Stimulated activated naive CD8-positive, alpha-beta T cell treated with anti-CD3 and anti-CD28 coated beads, Interleukin-15, amount 100 ng/mL, for 72 hours (primary cell): ENCODE results near the gene TBC1D14.
A peak's percentile ranks its signal among the peaks of the same experiment; 100 is the strongest.

ENCODE experiments used
- ATAC-seq: fragments of 150-1000 bp; cut with Tn5 transposase; 2 replicates; pipeline ENCODE4 v1.10.0; 2021; ENCODE audit warnings: mild to moderate bottlenecking, moderate library complexity
- DNase-seq, 2 donors: peaks; one replicate each; pipeline ENCODE4 v3.0.0; 2021 to 2022
- H3K27ac Mint-ChIP-seq, 2 donors: one replicate each; pipeline ENCODE4 v1.8.0; 2022; ENCODE audit warnings: mild to moderate bottlenecking in 2 of 2, mixed read lengths in 2 of 2, moderate library complexity in 2 of 2
- H3K27me3 Mint-ChIP-seq: one replicate; pipeline ENCODE4 v1.8.0; 2022; ENCODE audit warnings: mixed read lengths
- H3K4me1 Mint-ChIP-seq: one replicate; pipeline ENCODE4 v1.8.0; 2022; ENCODE audit warnings: mild to moderate bottlenecking, mixed read lengths
- H3K4me3 Mint-ChIP-seq, 2 donors: one replicate each; pipeline ENCODE4 v1.8.0; 2022; ENCODE audit warnings: mild to moderate bottlenecking in 2 of 2, mixed read lengths in 2 of 2, moderate library complexity in 1 of 2
- H3K9me3 Mint-ChIP-seq, 2 donors: one replicate each; pipeline ENCODE4 v1.8.0; 2022; ENCODE audit warnings: mixed read lengths in 2 of 2

TBC1D14 gene

DNA sequence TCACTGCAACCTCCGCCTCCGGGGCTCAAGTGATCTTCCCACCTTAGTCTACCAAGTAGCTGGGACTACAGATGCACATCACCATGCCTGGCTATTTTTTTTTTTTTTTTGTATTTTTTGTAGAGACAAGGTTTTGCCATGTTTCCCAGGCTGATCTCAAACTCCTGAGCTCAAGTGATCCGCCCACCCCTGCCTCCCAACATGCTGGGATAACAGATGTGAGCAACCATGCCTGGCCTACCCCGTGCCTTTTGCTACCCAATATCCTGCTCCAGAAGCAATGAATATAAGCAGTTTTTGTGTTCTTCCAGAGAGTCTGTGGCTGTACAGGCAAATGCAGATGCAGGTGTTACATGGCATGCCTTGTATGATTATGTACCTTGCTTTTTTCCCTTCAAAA lies 50.5 kb downstream of the TBC1D14 start:
- no peak for ATAC-seq
- no peak for DNase-seq
- no peak overlapping the region for H3K4me3 Mint-ChIP-seq
- no peak overlapping the region for H3K27ac Mint-ChIP-seq
- no peaks in the 10 kb centered on the region for H3K27me3 Mint-ChIP-seq
- H3K4me1 Mint-ChIP-seq = peaks cover 66% of the 10 kb centered on the region
- no peaks in the 10 kb centered on the region for H3K9me3 Mint-ChIP-seq

GRCh38 chr4:6960628-6961412 lies 51.2 kb downstream of the TBC1D14 start:
- Mint-ChIP-seq H3K9me3 (no peaks in the 10 kb centered on the region), H3K27ac (no peak overlapping the region), H3K27me3 (no peaks in the 10 kb centered on the region), H3K4me1 (peaks cover 72% of the 10 kb centered on the region), H3K4me3 (no peak overlapping the region)
- ATAC-seq = no peak
- DNase-seq = no peak

DNA sequence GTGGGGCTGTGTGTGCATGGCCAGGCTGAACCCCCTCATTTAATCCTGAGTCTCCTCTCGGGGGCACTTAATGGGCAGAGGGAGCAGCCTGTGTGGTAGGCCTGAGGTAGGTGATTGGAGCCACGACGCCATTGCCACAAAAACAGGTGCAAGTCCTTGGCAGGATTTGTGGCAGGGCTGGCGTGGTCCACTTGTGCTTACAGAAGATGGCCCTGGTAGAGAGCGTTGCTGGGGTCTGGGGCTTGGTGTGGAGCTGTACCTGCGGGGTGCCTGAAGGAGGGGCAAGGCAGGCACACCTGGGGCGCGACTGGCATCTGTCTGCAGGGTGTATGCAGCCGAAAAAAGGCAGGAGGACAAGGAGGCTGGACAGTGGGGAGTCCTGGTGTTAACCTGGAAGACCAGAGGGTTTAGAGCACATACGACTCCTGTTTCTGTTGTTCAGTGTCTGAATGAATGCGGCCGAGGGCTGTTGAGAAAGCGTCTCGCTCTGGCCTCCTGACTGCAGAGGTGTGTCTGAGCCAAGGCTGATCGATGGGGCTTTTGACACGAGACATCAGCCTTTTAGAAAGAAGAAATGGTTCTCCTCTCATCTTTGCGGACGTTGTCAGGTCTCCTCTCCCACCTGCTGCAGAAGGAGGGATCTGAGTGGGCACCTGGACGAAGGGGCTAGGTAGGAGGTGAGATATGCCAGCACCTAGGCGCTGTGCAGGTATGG lies 52.0 kb downstream of the TBC1D14 start:
- Mint-ChIP-seq H3K27me3 (no peaks in the 10 kb centered on the region), H3K27ac (peak overlapping the region in 1 of 2 donors; percentile 59), H3K4me1 (peaks cover 69% of the 10 kb centered on the region), H3K4me3 (no peak overlapping the region), H3K9me3 (no peaks in the 10 kb centered on the region)
- no peak for ATAC-seq
- no peak for DNase-seq

- H3K9me3 Mint-ChIP-seq = no peaks in the 10 kb centered on the region
- no peak overlapping the region for H3K4me3 Mint-ChIP-seq
- ATAC-seq = no peak
- peak overlapping the region; percentile 59 to 87 for H3K27ac Mint-ChIP-seq
- peaks cover 61% of the 10 kb centered on the region for H3K4me1 Mint-ChIP-seq
- DNase-seq = no peak
- H3K27me3 Mint-ChIP-seq = no peaks in the 10 kb centered on the region
These were observed 52.8 kb downstream of the TBC1D14 start for GRCh38 chr4:6962211-6963041.

DNA sequence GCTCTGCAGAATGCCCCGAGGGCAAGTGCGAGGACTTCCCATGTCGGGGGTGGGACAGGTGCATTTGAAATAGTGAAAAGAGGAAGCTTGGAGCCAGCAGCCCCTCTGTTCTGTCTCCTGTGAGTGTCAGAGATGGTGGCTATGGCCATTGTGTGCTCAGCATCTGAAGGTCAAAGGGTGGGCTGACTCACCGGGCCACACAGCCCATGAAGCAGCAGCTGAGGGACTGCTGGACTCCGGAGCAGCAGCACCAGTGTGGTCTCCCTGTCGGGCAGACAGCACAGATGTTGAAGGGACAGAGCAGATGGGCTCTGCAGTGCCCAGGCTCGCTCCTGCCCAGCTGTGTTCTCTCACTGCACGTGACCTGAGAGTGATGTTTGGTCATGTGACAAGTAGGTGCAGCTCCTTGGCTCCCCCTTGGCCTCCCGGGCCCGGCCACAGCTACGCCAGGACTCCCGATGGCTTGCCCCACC lies 53.5 kb downstream of the TBC1D14 start:
- Mint-ChIP-seq H3K4me3 (no peak overlapping the region), H3K27ac (peak overlapping the region in 1 of 2 donors; percentile 87), H3K4me1 (peaks cover 58% of the 10 kb centered on the region), H3K9me3 (no peaks in the 10 kb centered on the region), H3K27me3 (no peaks in the 10 kb centered on the region)
- no peak for ATAC-seq
- DNase-seq = no peak

DNA sequence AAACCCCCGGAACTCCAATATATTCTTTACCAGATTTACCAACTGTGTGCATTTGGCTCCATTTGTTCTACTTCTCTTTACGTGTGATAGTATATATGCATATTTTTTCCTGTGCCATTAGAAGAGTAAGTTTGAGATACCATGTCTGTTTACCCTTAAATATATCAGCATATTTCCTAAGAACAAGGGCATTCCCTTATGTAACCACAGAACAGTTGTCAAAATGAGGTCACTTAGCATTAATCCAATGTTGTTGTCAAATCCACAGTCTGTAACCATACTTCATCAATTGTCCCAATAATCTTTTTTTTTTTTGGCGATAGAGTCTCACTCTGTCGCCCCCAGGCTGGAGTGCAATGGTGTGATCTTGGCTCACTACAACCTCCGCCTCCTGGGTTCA lies 55.2 kb downstream of the TBC1D14 start:
- Mint-ChIP-seq H3K27ac (peak overlapping the region in 1 of 2 donors; percentile 11), H3K27me3 (no peaks in the 10 kb centered on the region), H3K9me3 (no peaks in the 10 kb centered on the region), H3K4me3 (peak overlapping the region in 1 of 2 donors; percentile 47), H3K4me1 (peaks cover 51% of the 10 kb centered on the region)
- DNase-seq (no peak), ATAC-seq (no peak)

DNA sequence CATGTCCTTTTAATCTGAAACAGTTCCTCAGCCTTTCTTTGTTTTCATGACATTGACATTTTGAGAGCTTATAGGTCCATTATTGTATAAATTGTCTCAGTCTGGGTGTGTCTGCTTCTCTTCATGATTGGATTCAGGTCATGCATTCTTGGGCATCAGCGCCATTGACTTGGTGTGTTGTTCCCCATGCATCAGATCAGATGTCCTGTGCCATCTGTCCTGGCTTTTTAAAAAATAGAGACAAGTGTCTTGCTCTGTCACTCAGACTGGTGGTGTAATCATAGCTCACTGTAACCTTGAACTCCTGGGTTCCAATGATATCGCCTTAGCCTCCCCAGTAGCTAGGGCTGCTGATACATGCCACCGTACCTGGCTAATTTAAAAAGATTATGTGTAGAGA lies 55.7 kb downstream of the TBC1D14 start:
- no peak for ATAC-seq
- H3K9me3 Mint-ChIP-seq = no peaks in the 10 kb centered on the region
- no peaks in the 10 kb centered on the region for H3K27me3 Mint-ChIP-seq
- no peak overlapping the region for H3K4me3 Mint-ChIP-seq
- no peak for DNase-seq
- peak overlapping the region in 1 of 2 donors; percentile 63 for H3K27ac Mint-ChIP-seq
- H3K4me1 Mint-ChIP-seq = peaks cover 51% of the 10 kb centered on the region

DNA sequence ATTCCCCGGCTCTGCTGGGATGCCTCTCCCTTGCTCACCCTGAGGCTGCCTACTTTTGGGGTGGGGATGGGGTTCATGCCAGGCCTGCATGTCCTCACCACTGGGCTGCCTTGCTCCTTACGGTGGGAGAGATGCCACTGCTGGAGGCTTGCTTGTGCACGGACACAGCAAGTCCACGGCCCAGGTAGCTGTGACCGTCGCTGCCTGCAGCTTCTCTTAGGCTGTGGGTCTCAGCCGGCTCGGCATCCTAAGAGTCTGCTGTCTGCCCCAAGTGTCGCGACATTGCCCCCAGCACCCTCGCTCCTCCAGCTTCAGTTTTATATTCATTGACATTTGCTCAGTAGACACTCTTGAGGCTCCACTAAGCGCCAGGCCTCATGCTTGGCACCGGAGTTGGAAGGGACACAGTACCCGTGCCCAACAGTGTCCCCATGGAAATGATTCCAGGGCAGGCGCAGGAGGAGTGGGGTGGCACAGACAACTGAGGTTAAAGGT lies 58.3 kb downstream of the TBC1D14 start:
- ATAC-seq (no peak), DNase-seq (no peak)
- no peak overlapping the region for H3K27ac Mint-ChIP-seq
- peaks cover 37% of the 10 kb centered on the region for H3K4me1 Mint-ChIP-seq
- H3K27me3 Mint-ChIP-seq = no peaks in the 10 kb centered on the region
- no peak overlapping the region for H3K4me3 Mint-ChIP-seq
- H3K9me3 Mint-ChIP-seq = no peaks in the 10 kb centered on the region

DNA sequence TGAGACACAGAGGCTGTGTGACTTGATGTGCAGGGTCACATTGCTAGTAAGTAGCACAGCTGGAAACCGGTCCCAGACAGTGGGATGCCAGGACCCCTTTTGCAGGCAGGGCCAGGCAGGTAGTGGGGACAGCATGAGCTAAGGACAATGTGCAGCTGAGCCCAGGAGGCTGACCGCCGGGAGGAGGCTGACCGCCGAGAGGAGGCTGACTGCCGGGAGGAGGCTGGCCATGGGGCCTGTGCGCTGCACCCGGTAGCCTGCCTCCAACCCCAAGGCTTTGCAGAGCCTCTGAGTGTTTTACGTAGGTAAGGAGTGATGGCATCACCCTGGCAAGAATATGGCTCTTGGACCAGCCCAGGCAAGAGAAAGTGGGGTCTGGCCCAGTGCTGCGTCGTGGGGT lies 58.9 kb downstream of the TBC1D14 start:
- Mint-ChIP-seq H3K27ac (no peak overlapping the region), H3K27me3 (no peaks in the 10 kb centered on the region), H3K9me3 (no peaks in the 10 kb centered on the region), H3K4me3 (no peak overlapping the region), H3K4me1 (peaks cover 31% of the 10 kb centered on the region)
- ATAC-seq = no peak
- no peak for DNase-seq

- DNase-seq (no peak), ATAC-seq (no peak)
- H3K27me3 Mint-ChIP-seq = no peaks in the 10 kb centered on the region
- peaks cover 24% of the 10 kb centered on the region for H3K4me1 Mint-ChIP-seq
- peak overlapping the region in 1 of 2 donors; percentile 60 for H3K27ac Mint-ChIP-seq
- H3K9me3 Mint-ChIP-seq = no peaks in the 10 kb centered on the region
- no peak overlapping the region for H3K4me3 Mint-ChIP-seq
These were observed 60.5 kb downstream of the TBC1D14 start for GRCh38 chr4:6969826-6970800.

- ATAC-seq = no peak
- no peaks in the 10 kb centered on the region for H3K9me3 Mint-ChIP-seq
- no peaks in the 10 kb centered on the region for H3K27me3 Mint-ChIP-seq
- no peak overlapping the region for H3K27ac Mint-ChIP-seq
- DNase-seq = no peak
- H3K4me3 Mint-ChIP-seq = no peak overlapping the region
- peaks cover 18% of the 10 kb centered on the region for H3K4me1 Mint-ChIP-seq
These were observed 62.1 kb downstream of the TBC1D14 start for GRCh38 chr4:6971536-6972374.

DNA sequence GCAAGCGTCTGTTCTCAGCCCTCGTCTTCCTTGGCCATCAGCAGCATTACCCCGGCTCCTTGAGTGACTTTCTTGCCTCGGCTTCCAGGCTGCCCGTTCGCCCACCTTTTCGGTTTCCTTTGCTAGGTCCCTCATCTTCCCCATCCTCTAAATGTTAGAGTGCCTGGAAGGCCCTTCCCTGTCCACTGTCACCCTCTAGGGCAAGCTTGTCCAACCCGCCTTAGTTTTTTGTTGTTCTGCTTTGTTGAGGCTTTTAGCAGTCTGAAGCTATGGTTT lies 62.7 kb downstream of the TBC1D14 start:
- Mint-ChIP-seq H3K27me3 (no peaks in the 10 kb centered on the region), H3K27ac (peak overlapping the region in 1 of 2 donors; percentile 51), H3K9me3 (no peaks in the 10 kb centered on the region), H3K4me3 (no peak overlapping the region), H3K4me1 (peaks cover 18% of the 10 kb centered on the region)
- no peak for DNase-seq
- ATAC-seq = no peak

DNA sequence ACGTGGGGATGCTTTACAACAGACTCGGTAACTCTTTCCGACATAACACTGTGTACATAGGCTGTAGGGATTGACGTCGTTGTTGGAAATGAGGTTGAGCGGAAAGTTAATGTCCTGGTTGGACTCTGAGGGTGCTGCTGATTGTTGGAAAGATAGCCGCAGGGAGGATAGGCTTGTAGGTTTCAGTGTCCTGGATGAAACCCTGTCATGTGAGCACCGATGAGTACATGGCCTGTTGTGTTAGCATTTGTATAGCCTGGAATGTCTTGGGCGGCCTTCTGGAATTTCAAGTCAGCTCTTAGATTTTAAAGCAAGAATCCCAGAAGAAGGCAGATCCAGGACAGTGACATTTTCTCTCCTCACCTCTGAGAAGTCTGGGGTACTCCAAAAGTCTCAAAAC lies 63.3 kb downstream of the TBC1D14 start:
- Mint-ChIP-seq H3K9me3 (no peaks in the 10 kb centered on the region), H3K4me1 (peaks cover 18% of the 10 kb centered on the region), H3K4me3 (no peak overlapping the region), H3K27ac (peak overlapping the region in 1 of 2 donors; percentile 90), H3K27me3 (no peaks in the 10 kb centered on the region)
- DNase-seq (no peak), ATAC-seq (no peak)
